Measurements from ENCODE around the gene MELK. TPM values are rescaled to one million over a fixed set of nuclear protein-coding genes. Genes with fewer than 3 reads are reported as not detected.

Gene MELK
- total RNA-seq, 1 experiment from 2014 or later = 63.2 TPM

DNA sequence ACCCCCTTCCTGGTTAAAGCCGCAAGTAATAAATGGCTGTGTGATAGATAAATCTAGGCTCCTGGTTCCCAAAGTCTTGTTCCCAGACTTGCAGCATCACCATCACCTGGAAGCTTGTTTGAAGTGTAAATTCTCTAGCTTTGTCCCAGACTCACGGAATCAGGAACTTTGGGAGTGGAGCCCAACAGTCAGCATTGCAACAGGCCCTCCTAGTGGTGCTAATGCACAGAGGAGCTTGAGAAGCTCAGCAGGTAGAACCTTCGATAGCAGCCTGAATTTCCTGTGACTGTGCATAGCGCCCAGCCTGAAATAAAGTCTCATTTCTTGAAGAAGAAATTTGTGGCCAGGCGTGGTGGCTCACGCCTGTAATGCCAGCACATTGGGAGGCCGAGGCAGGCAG is 30.3 kb upstream of the MELK start (continued):
- TF ChIP-seq, protein P1, sequence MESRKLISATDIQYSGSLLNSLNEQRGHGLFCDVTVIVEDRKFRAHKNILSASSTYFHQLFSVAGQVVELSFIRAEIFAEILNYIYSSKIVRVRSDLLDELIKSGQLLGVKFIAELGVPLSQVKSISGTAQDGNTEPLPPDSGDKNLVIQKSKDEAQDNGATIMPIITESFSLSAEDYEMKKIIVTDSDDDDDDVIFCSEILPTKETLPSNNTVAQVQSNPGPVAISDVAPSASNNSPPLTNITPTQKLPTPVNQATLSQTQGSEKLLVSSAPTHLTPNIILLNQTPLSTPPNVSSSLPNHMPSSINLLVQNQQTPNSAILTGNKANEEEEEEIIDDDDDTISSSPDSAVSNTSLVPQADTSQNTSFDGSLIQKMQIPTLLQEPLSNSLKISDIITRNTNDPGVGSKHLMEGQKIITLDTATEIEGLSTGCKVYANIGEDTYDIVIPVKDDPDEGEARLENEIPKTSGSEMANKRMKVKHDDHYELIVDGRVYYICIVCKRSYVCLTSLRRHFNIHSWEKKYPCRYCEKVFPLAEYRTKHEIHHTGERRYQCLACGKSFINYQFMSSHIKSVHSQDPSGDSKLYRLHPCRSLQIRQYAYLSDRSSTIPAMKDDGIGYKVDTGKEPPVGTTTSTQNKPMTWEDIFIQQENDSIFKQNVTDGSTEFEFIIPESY (IDR thresholded peaks at IDR 0.05; ENCODE audit: extremely low read depth, insufficient replicate concordance, low read length) = no peak
- TF ChIP-seq POLR2AphosphoS5 (IDR thresholded peaks at IDR 0.05; ENCODE audit: low read depth, low read length) (no peak), CTCF (IDR thresholded peaks at IDR 0.05 in 2 of 3, conservative IDR thresholded peaks at IDR 0.05 in 1 of 3; ENCODE audit: borderline replicate concordance in 1 of 3, insufficient read depth in 1 of 3, low read depth in 2 of 3, low read length in 2 of 3) (no peak), ZFX (IDR thresholded peaks at IDR 0.05) (no peak)
- TF ChIP-seq, protein P2, sequence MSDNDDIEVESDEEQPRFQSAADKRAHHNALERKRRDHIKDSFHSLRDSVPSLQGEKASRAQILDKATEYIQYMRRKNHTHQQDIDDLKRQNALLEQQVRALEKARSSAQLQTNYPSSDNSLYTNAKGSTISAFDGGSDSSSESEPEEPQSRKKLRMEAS (IDR thresholded peaks at IDR 0.05) = no peak

GRCh38 chr9:36543916-36544315 is 28.8 kb upstream of the MELK start:
- Histone ChIP-seq H3K4me1 (ENCODE audit: control insufficient read depth in 1 of 2, insufficient read depth in 2 of 2, low read length in 2 of 2) (no peaks in the 10 kb centered on the region), H3K9me2 (ENCODE audit: insufficient read depth) (no peaks in the 10 kb centered on the region), H3K36me3 (ENCODE audit: control insufficient read depth in 1 of 2, insufficient read depth in 2 of 2, low read length in 2 of 2) (no peaks in the 10 kb centered on the region), H2AFZ (ENCODE audit: low read depth, low read length, poor library complexity, severe bottlenecking) (no peak overlapping the region), H3K27me3 (ENCODE audit: insufficient read depth, low read length) (no peaks in the 10 kb centered on the region), H3K27ac (ENCODE audit: low read depth, low read length) (no peak overlapping the region), H3K9ac (ENCODE audit: low read length) (no peak overlapping the region), H4K20me1 (ENCODE audit: insufficient read depth) (no peaks in the 10 kb centered on the region), H3K4me3 (replicated peaks in 1 of 2; ENCODE audit: low read depth in 1 of 2, low read length in 2 of 2) (no peak overlapping the region), H3K79me2 (ENCODE audit: insufficient read depth, low read length) (no peaks in the 10 kb centered on the region), H3K9me3 (ENCODE audit: control insufficient read depth in 1 of 2, insufficient read depth in 1 of 2, low read depth in 1 of 2, low read length in 2 of 2) (no peaks in the 10 kb centered on the region), H3K4me2 (ENCODE audit: low read length) (no peak overlapping the region)
- no peak for TF ChIP-seq EZH2 (IDR thresholded peaks at IDR 0.05)
- ATAC-seq = no peak
- intact Hi-C loops (cut with micrococcal nuclease) = no loop called here
- RAD21 ChIA-PET (ENCODE audit: low non-redundant PET in 1 of 2, low total read pairs in 2 of 2, uncharacterized antibody in 2 of 2, unreplicated experiment in 2 of 2) = no interaction called here
- no TSS peak for BruUV-seq (replicated peaks)
- DNase-seq (ENCODE audit: low read depth, low spot score) = no peak
- POLR2A ChIA-PET = no interaction called here
- CTCF ChIA-PET = no interaction called here
